Fibroblast of pulmonary artery (primary cell): ENCODE results near the gene TUBA4B.

Experiments
- DNase-seq: peaks from one replicate; pipeline ENCODE4 v3.0.0-alpha.2; 2010; ENCODE audit warnings: low read depth
- H3K4me3 ChIP-seq: replicated peaks from 2 replicates; pipeline ENCODE4 v1.5.1; 2011; ENCODE audit warnings: low read depth, mild to moderate bottlenecking, control low read depth, low read length, moderate library complexity
- TF ChIP-seq, protein P1 (sequence below): IDR thresholded peaks from 2 replicates; pipeline ENCODE4 v1.5.1; 2011; ENCODE audit warnings: mild to moderate bottlenecking, control low read depth, low read length, inconsistent platforms; ENCODE audit errors: missing control alignments

TUBA4B gene

DNA sequence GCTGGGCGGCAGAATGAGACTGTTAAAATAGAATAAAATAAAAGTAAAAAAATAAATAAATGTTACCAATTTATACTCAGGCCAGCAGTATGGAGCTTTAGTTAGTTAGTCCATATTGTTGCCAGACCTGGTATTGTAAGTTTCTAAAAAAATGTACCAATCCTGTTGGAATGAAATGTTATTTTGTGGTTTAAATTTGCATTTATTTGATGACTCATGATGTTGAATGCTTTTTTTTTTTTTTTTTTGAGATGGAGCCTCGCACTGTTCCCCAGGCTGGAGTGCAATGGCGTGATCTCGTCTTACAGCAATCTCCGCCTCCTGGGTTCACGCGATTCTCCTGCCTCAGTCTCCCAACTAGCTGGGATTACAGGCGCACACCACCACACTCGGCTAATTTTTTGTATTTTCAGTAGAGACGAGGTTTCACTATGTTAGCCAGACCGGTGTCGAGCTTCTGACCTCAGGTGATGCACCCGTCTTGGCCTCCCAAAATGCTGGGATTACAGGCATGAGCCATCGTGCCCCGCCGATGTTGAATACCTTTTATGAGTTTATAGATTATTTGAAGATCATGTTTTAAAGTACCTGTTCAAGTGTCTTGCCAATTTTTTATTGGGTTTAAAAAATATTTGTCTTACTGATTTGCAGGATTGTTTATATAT lies 61.9 kb downstream of the TUBA4B start:
- no peak overlapping the region for H3K4me3 ChIP-seq
- DNase-seq = no peak
- TF ChIP-seq, protein P1, sequence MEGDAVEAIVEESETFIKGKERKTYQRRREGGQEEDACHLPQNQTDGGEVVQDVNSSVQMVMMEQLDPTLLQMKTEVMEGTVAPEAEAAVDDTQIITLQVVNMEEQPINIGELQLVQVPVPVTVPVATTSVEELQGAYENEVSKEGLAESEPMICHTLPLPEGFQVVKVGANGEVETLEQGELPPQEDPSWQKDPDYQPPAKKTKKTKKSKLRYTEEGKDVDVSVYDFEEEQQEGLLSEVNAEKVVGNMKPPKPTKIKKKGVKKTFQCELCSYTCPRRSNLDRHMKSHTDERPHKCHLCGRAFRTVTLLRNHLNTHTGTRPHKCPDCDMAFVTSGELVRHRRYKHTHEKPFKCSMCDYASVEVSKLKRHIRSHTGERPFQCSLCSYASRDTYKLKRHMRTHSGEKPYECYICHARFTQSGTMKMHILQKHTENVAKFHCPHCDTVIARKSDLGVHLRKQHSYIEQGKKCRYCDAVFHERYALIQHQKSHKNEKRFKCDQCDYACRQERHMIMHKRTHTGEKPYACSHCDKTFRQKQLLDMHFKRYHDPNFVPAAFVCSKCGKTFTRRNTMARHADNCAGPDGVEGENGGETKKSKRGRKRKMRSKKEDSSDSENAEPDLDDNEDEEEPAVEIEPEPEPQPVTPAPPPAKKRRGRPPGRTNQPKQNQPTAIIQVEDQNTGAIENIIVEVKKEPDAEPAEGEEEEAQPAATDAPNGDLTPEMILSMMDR = no peak
